ENCODE measurements around the gene CMYA5. TPM values are rescaled to one million over a fixed set of nuclear protein-coding genes. Genes with fewer than 3 reads are reported as not detected.

CMYA5 gene
- total and polyA plus RNA-seq, 2 donors (not counting 3 experiments of a cell fraction or from before 2014, with no cell fraction given): 0.04 to 0.20 TPM

DNA sequence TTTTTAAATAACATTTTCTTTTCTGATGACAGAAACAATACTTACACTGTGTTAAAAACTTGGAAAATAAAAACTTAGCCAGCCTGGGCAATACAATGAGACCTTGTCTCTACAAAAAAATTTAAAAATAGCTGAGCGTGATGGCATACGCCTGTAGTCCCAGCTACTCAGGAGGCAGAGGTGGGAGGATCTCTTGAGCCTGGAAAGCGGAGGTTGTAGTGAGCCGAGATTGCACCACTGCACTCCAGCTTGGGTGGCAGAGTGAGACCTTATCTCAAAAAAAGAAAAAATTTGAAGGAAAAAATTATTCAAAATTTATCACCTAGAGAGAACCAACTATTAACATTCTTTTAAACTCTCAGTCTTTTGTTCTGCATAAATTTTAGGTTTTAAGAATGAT, 4.9 kb upstream of the CMYA5 start:
- CTCF ChIA-PET: no interaction called here
- Histone ChIP-seq H4K20me1 (replicated peaks; ENCODE audit: control insufficient read depth, extremely low read depth, insufficient read depth, low read length) (no peaks in the 10 kb centered on the region), H3K9me3 (replicated peaks; ENCODE audit: control insufficient read depth, insufficient read depth, low read length) (no peaks in the 10 kb centered on the region), H3K9me1 (replicated peaks; ENCODE audit: control insufficient read depth, extremely low read depth, insufficient read depth, low read length) (no peaks in the 10 kb centered on the region), H3K4me1 (ENCODE audit: control insufficient read depth, extremely low read depth, insufficient read depth, low read length) (no peaks in the 10 kb centered on the region), H3K79me2 (ENCODE audit: control insufficient read depth, insufficient read depth, low read length) (no peaks in the 10 kb centered on the region), H3K4me2 (ENCODE audit: insufficient read depth, low read length) (no peak overlapping the region), H2AFZ (ENCODE audit: low read depth, low read length) (no peak overlapping the region), H3K27ac (ENCODE audit: insufficient read depth, low read depth, low read length) (no peak overlapping the region), H3K9ac (replicated peaks; ENCODE audit: extremely low read depth, insufficient read depth, low read length) (no peak overlapping the region), H3K4me3 (replicated peaks in 1 of 3; ENCODE audit: insufficient read depth in 1 of 3, low read depth in 1 of 3, low read length in 3 of 3) (no peak overlapping the region), H3K27me3 (ENCODE audit: control insufficient read depth in 2 of 2, insufficient read depth in 2 of 2, low read length in 2 of 2) (no peaks in the 10 kb centered on the region), H3K36me3 (ENCODE audit: control insufficient read depth in 2 of 2, extremely low read depth in 1 of 2, insufficient read depth in 2 of 2, low read length in 2 of 2) (peaks cover 2 to 4% of the 10 kb centered on the region in 2 experiments)
- BruUV-seq (replicated peaks): no TSS peak
- DNase-seq (ENCODE audit: low read depth, low spot score) (no peak), FAIRE-seq (no peak)
- dilution Hi-C loops (cut with MboI; ENCODE audit: extremely low pct_ligation_motif_present, low sequenced_read_pairs): no loop called here
- intact Hi-C loops (cut with micrococcal nuclease): no loop called here
- POLR2A ChIA-PET: no interaction called here
- TF ChIP-seq JUN (IDR thresholded peaks at IDR 0.05; ENCODE audit: borderline replicate concordance, insufficient read depth, insufficient read length, low read depth) (no peak), EZH2 (IDR thresholded peaks at IDR 0.05; ENCODE audit: borderline replicate concordance, low read depth, low read length, severe bottlenecking) (no peak), MYC (IDR thresholded peaks at IDR 0.05; ENCODE audit: low read depth, low read length) (no peak), POLR2A (IDR thresholded peaks at IDR 0.05; ENCODE audit: low read depth, low read length) (no peak), POLR2AphosphoS5 (IDR thresholded peaks at IDR 0.05; ENCODE audit: insufficient read depth, low read depth, low read length) (no peak), FOS (IDR thresholded peaks at IDR 0.05; ENCODE audit: borderline replicate concordance, insufficient read depth, low read length) (no peak), GATA2 (IDR thresholded peaks at IDR 0.05; ENCODE audit: insufficient read depth, insufficient read length, low read depth, low read length) (no peak)
- TF ChIP-seq, protein P1, sequence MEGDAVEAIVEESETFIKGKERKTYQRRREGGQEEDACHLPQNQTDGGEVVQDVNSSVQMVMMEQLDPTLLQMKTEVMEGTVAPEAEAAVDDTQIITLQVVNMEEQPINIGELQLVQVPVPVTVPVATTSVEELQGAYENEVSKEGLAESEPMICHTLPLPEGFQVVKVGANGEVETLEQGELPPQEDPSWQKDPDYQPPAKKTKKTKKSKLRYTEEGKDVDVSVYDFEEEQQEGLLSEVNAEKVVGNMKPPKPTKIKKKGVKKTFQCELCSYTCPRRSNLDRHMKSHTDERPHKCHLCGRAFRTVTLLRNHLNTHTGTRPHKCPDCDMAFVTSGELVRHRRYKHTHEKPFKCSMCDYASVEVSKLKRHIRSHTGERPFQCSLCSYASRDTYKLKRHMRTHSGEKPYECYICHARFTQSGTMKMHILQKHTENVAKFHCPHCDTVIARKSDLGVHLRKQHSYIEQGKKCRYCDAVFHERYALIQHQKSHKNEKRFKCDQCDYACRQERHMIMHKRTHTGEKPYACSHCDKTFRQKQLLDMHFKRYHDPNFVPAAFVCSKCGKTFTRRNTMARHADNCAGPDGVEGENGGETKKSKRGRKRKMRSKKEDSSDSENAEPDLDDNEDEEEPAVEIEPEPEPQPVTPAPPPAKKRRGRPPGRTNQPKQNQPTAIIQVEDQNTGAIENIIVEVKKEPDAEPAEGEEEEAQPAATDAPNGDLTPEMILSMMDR (IDR thresholded peaks at IDR 0.05; ENCODE audit: extremely low read depth in 1 of 2, insufficient read depth in 1 of 2, low read depth in 1 of 2, low read length in 2 of 2): no peak
- TF ChIP-seq, protein P2, sequence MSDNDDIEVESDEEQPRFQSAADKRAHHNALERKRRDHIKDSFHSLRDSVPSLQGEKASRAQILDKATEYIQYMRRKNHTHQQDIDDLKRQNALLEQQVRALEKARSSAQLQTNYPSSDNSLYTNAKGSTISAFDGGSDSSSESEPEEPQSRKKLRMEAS (IDR thresholded peaks at IDR 0.05; ENCODE audit: insufficient read depth, insufficient read length): no peak

Measured in endothelial cell of umbilical vein (primary cell).